DOHH2 (cell line): ENCODE results near the gene NEDD4L.

Experiments
- CTCF ChIP-seq: fragments of 200-600 bp; sonication (generic); IDR thresholded peaks from one replicate; pipeline ENCODE4 v1.5.1; 2014; ENCODE audit warnings: antibody characterized with exemption, mild to moderate bottlenecking, low read depth, low read length; ENCODE audit not compliant: poor library complexity, severe bottlenecking
- EZH2phosphoT487 ChIP-seq: fragments of 200-600 bp; sonication (generic); IDR thresholded peaks from 2 replicates; pipeline ENCODE4 v1.6.1; 2017; ENCODE audit warnings: borderline replicate concordance, mild to moderate bottlenecking, antibody characterized with exemption, low read length, moderate library complexity, mixed read lengths

- TF ChIP-seq CTCF (no peak), EZH2phosphoT487 (no peak)
Observed at GRCh38 chr18:58093311-58093803, 49.3 kb downstream of the NEDD4L start.
